ENCODE data around the gene CFC1. TPM values are rescaled to one million over a fixed set of nuclear protein-coding genes. Genes with fewer than 3 reads are reported as not detected.
"Not testable (repeated sequence)": the region's sequence is repeated elsewhere in the genome, so short reads cannot be mapped to it uniquely, and the experiment has no call there.

Gene CFC1
- total and polyA plus RNA-seq, 4 donors: 3.3 to 21.4 (median 11.6) TPM

DNA sequence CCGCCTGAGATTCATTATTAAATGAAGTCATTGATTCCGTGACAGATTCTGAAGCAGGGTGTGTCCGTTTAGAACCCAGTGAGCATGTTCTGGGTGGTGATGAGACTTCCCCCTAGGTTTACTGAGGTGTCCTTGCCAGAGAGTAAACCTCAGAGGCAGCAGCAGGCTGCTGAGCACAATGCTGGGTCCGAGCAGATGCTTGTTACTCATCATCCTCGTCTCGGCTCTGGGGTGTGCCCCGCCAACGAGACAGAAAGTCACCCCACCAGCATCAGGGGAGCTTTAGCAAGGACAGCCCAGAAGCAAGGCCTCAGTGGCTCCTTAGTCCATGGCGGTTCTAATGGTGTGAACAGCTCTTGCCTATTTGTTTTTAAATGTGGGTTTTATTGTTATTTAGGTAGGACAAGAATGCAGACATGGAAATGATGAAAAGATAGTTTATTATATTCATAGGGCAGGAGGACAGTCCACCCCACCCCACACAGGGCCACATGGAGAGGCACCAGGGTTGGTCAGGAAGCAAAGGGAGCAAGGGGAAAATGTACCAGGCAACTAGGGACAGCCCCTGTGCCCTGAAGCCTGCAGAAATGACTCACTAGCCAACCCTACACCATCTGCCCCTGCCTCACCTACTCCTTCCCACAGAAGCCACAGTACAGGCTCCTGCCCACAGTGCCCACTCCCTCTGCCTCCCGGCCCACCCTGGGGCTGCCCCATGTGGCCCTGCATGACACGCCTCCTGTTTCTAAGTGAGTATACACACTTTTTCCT, 10.5 kb downstream of the CFC1 start:
- not testable (repeated sequence) for H3K4me1 ChIP-seq (ENCODE audit: control insufficient read depth, insufficient read depth, low read length); H3K4me3 ChIP-seq (ENCODE audit: low read depth, low read length); H3K36me3 ChIP-seq (ENCODE audit: control insufficient read depth, insufficient read depth, low read length); H3K27ac ChIP-seq (ENCODE audit: low read depth, low read length); DNase-seq (ENCODE audit: low read depth in 4 of 6, low spot score in 6 of 6); H3K27me3 ChIP-seq (ENCODE audit: control insufficient read depth, insufficient read depth, low read length); H3K9me3 ChIP-seq (ENCODE audit: control insufficient read depth, insufficient read depth, low read length)
- WGBS (ENCODE audit: insufficient coverage): no CpG with 5 or more reads among the region's 11 CpGs

- H3K27ac ChIP-seq (ENCODE audit: low read depth, low read length); H3K27me3 ChIP-seq (ENCODE audit: control insufficient read depth, insufficient read depth, low read length); H3K4me1 ChIP-seq (ENCODE audit: control insufficient read depth, insufficient read depth, low read length); H3K4me3 ChIP-seq (ENCODE audit: low read depth, low read length); DNase-seq (ENCODE audit: low read depth in 4 of 6, low spot score in 6 of 6); H3K36me3 ChIP-seq (ENCODE audit: control insufficient read depth, insufficient read depth, low read length); H3K9me3 ChIP-seq (ENCODE audit: control insufficient read depth, insufficient read depth, low read length): not testable (repeated sequence)
- WGBS (ENCODE audit: insufficient coverage): no CpG with 5 or more reads among the region's 4 CpGs
Observed at GRCh38 chr2:130584726-130585125, 14.6 kb downstream of the CFC1 start.

- not testable (repeated sequence) for DNase-seq (ENCODE audit: low read depth in 4 of 6, low spot score in 6 of 6); H3K27me3 ChIP-seq (ENCODE audit: control insufficient read depth, insufficient read depth, low read length); H3K27ac ChIP-seq (ENCODE audit: low read depth, low read length); H3K9me3 ChIP-seq (ENCODE audit: control insufficient read depth, insufficient read depth, low read length); H3K4me1 ChIP-seq (ENCODE audit: control insufficient read depth, insufficient read depth, low read length); H3K4me3 ChIP-seq (ENCODE audit: low read depth, low read length); H3K36me3 ChIP-seq (ENCODE audit: control insufficient read depth, insufficient read depth, low read length)
- no CpG with 5 or more reads among the region's 7 CpGs for WGBS (ENCODE audit: insufficient coverage)
Observed at GRCh38 chr2:130583582-130583981, 15.8 kb downstream of the CFC1 start.

- WGBS (ENCODE audit: insufficient coverage): no CpG with 5 or more reads among the region's 7 CpGs
- H3K4me1 ChIP-seq (ENCODE audit: control insufficient read depth, insufficient read depth, low read length); H3K4me3 ChIP-seq (ENCODE audit: low read depth, low read length); H3K27ac ChIP-seq (ENCODE audit: low read depth, low read length); H3K9me3 ChIP-seq (ENCODE audit: control insufficient read depth, insufficient read depth, low read length); H3K27me3 ChIP-seq (ENCODE audit: control insufficient read depth, insufficient read depth, low read length); H3K36me3 ChIP-seq (ENCODE audit: control insufficient read depth, insufficient read depth, low read length); DNase-seq (ENCODE audit: low read depth in 4 of 6, low spot score in 6 of 6): not testable (repeated sequence)
Observed at GRCh38 chr2:130582970-130583369, 16.4 kb downstream of the CFC1 start.

DNA sequence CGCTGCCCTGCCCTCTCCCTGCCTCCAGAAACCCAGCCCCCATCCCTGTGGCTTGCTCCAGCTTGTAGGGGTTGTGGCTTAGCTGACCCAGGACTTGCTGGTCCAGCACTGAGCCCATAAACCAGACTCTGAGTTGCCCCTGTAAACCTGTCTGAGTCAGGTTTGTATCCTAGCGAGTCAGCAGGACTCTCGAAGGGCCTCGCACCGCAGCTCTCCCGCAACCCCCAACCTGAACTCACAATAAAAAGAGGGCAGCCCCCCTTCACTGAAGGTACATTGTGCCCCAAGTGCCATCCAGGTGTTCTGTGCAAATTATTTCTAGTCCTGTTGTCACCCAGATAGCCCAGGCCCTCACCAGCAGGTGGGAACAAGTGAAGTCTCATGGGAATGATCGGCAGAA, 17.9 kb downstream of the CFC1 start:
- not testable (repeated sequence) for H3K9me3 ChIP-seq (ENCODE audit: control insufficient read depth, insufficient read depth, low read length); H3K36me3 ChIP-seq (ENCODE audit: control insufficient read depth, insufficient read depth, low read length); H3K4me3 ChIP-seq (ENCODE audit: low read depth, low read length); H3K27me3 ChIP-seq (ENCODE audit: control insufficient read depth, insufficient read depth, low read length); H3K4me1 ChIP-seq (ENCODE audit: control insufficient read depth, insufficient read depth, low read length); DNase-seq (ENCODE audit: low read depth in 4 of 6, low spot score in 6 of 6); H3K27ac ChIP-seq (ENCODE audit: low read depth, low read length)
- no CpG with 5 or more reads among the region's 7 CpGs for WGBS (ENCODE audit: insufficient coverage)

- WGBS (ENCODE audit: insufficient coverage): no CpG with 5 or more reads among the region's 7 CpGs
- H3K4me3 ChIP-seq (ENCODE audit: low read depth, low read length); H3K27ac ChIP-seq (ENCODE audit: low read depth, low read length); H3K36me3 ChIP-seq (ENCODE audit: control insufficient read depth, insufficient read depth, low read length); H3K9me3 ChIP-seq (ENCODE audit: control insufficient read depth, insufficient read depth, low read length); H3K27me3 ChIP-seq (ENCODE audit: control insufficient read depth, insufficient read depth, low read length); DNase-seq (ENCODE audit: low read depth in 4 of 6, low spot score in 6 of 6); H3K4me1 ChIP-seq (ENCODE audit: control insufficient read depth, insufficient read depth, low read length): not testable (repeated sequence)
Observed at GRCh38 chr2:130579121-130579520, 20.3 kb downstream of the CFC1 start.

- H3K9me3 ChIP-seq (ENCODE audit: control insufficient read depth, insufficient read depth, low read length); H3K4me3 ChIP-seq (ENCODE audit: low read depth, low read length); DNase-seq (ENCODE audit: low read depth in 4 of 6, low spot score in 6 of 6); H3K4me1 ChIP-seq (ENCODE audit: control insufficient read depth, insufficient read depth, low read length); H3K27me3 ChIP-seq (ENCODE audit: control insufficient read depth, insufficient read depth, low read length); H3K36me3 ChIP-seq (ENCODE audit: control insufficient read depth, insufficient read depth, low read length); H3K27ac ChIP-seq (ENCODE audit: low read depth, low read length): not testable (repeated sequence)
- WGBS (ENCODE audit: insufficient coverage): no CpG with 5 or more reads among the region's 4 CpGs
Observed at GRCh38 chr2:130577559-130577958, 21.8 kb downstream of the CFC1 start.

- not testable (repeated sequence) for H3K9me3 ChIP-seq (ENCODE audit: control insufficient read depth, insufficient read depth, low read length); H3K4me1 ChIP-seq (ENCODE audit: control insufficient read depth, insufficient read depth, low read length); H3K36me3 ChIP-seq (ENCODE audit: control insufficient read depth, insufficient read depth, low read length); DNase-seq (ENCODE audit: low read depth in 4 of 6, low spot score in 6 of 6); H3K27ac ChIP-seq (ENCODE audit: low read depth, low read length); H3K27me3 ChIP-seq (ENCODE audit: control insufficient read depth, insufficient read depth, low read length); H3K4me3 ChIP-seq (ENCODE audit: low read depth, low read length)
- no CpG with 5 or more reads among the region's 8 CpGs for WGBS (ENCODE audit: insufficient coverage)
Observed at GRCh38 chr2:130576209-130576784, 23.1 kb downstream of the CFC1 start.

GRCh38 chr2:130574230-130574629, 25.1 kb downstream of the CFC1 start:
- H3K4me1 ChIP-seq (ENCODE audit: control insufficient read depth, insufficient read depth, low read length); H3K9me3 ChIP-seq (ENCODE audit: control insufficient read depth, insufficient read depth, low read length): not testable (repeated sequence)
- no CpG with 5 or more reads among the region's 13 CpGs for WGBS (ENCODE audit: insufficient coverage)

DNA sequence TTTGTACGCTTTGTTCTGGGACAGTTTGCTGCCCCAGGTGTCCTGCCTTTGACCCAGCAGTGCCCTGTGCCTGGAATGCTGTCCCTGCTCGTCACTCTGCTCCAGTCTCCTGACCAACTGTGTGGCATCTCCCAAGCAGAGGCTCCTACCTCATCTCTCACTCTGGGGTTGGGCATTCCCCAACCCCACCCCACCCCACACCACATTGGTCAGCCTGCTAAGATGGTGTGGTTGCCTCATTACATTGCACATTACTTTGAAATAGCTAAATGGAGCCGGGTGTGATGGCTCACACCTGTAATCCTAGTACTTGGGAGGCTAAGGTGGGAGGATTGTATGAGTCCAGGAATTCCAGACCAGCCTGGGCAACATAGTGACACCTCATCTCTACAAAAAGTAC, 27.4 kb downstream of the CFC1 start:
- DNase-seq (ENCODE audit: low read depth in 4 of 6, low spot score in 6 of 6); H3K27ac ChIP-seq (ENCODE audit: low read depth, low read length); H3K4me1 ChIP-seq (ENCODE audit: control insufficient read depth, insufficient read depth, low read length); H3K9me3 ChIP-seq (ENCODE audit: control insufficient read depth, insufficient read depth, low read length); H3K36me3 ChIP-seq (ENCODE audit: control insufficient read depth, insufficient read depth, low read length); H3K27me3 ChIP-seq (ENCODE audit: control insufficient read depth, insufficient read depth, low read length); H3K4me3 ChIP-seq (ENCODE audit: low read depth, low read length): not testable (repeated sequence)
- no CpG with 5 or more reads among the region's 3 CpGs for WGBS (ENCODE audit: insufficient coverage)

More at GRCh38 chr2:130574230-130574629, 25.1 kb downstream of the CFC1 start:
- H3K27ac ChIP-seq (ENCODE audit: low read depth, low read length); H3K36me3 ChIP-seq (ENCODE audit: control insufficient read depth, insufficient read depth, low read length); DNase-seq (ENCODE audit: low read depth in 4 of 6, low spot score in 6 of 6); H3K4me3 ChIP-seq (ENCODE audit: low read depth, low read length); H3K27me3 ChIP-seq (ENCODE audit: control insufficient read depth, insufficient read depth, low read length): not testable (repeated sequence)
